K562 (cell line): Measurements from ENCODE around the gene NDUFB10. TPM values are rescaled to one million over a fixed set of nuclear protein-coding genes. Genes with fewer than 3 reads are reported as not detected.

Experiments used
- ATAC-seq: fragments of 200-7000 bp; cut with Tn5 transposase; 3 replicates; pipeline ENCODE4 v1.9.1; 2020; ENCODE audit warnings: moderate library complexity
- BruUV-seq: library from RNA; stranded (reverse); fragments of 400-500 nt; replicated peaks from 2 replicates; lab custom pipeline; 2021; lab: Mats Ljungman, UMichigan
- CTCF ChIA-PET: fragments of 300-600 bp; formaldehyde crosslinking; extraction: SDS; loops from one replicate; lab custom pipeline; 2021; ENCODE audit warnings: low intra/inter-chr PET ratio; lab: Yijun Ruan, JAX
- POLR2A ChIA-PET: fragments of 300-600, 350-650 bp; sonication (Branson Sonifier 250); formaldehyde crosslinking; extraction: SDS; loops from one replicate; lab custom pipeline; 2021; ENCODE audit warnings: antibody characterized with exemption, inconsistent platforms; lab: Yijun Ruan, JAX
- DNase-seq, 4 experiments: peaks; one replicate each; pipeline versions ENCODE4 v3.0.0 to v3.0.0-alpha.2; 2011 to 2018; ENCODE audit warnings: low spot score in 3 of 4, mixed read lengths in 3 of 4; ENCODE audit errors: extremely low read depth in 1 of 4
- FAIRE-seq: peaks from 2 replicates; lab custom pipeline; 2011; peaks lifted over from hg19 to GRCh38; lab: Jason Lieb, UNC
- H2AFZ ChIP-seq: 2 replicates; pipeline ENCODE4 v1.6.0; 2011; ENCODE audit warnings: low read depth, low read length, control low read depth, inconsistent platforms
- H3K27ac ChIP-seq: fragments of 200-600 bp; 3 replicates; pipeline ENCODE4 v1.8.0; 2011; ENCODE audit warnings: low read depth, mild to moderate bottlenecking, control low read depth, inconsistent platforms, low read length, moderate library complexity, mixed read lengths; ENCODE audit errors: extremely low read depth
- H3K27me3 ChIP-seq, 2 experiments: fragments of 300-600 bp in 1 of 2; 2 replicates in 1 of 2; 3 replicates in 1 of 2; pipeline versions ENCODE4 v1.6.0 to v1.8.0; 2011; ENCODE audit warnings: inconsistent platforms in 2 of 2, low read length in 2 of 2, mild to moderate bottlenecking in 1 of 2, mixed read lengths in 1 of 2, moderate library complexity in 1 of 2; ENCODE audit not compliant: control insufficient read depth in 2 of 2, insufficient read depth in 2 of 2
- H3K36me3 ChIP-seq: fragments of 300-600 bp; 3 replicates; pipeline ENCODE4 v1.8.0; 2011; ENCODE audit warnings: mild to moderate bottlenecking, low read length, inconsistent platforms; ENCODE audit not compliant: control insufficient read depth, insufficient read depth
- H3K4me1 ChIP-seq, 2 experiments: fragments of 200-600 bp in 1 of 2; replicated peaks in 1 of 2; 2 replicates in 1 of 2; 3 replicates in 1 of 2; pipeline versions ENCODE4 v1.5.1 to v1.8.0; 2011; ENCODE audit warnings: inconsistent platforms in 2 of 2, low read length in 2 of 2, mild to moderate bottlenecking in 1 of 2, mixed read lengths in 1 of 2, moderate library complexity in 1 of 2; ENCODE audit not compliant: control insufficient read depth in 2 of 2, insufficient read depth in 2 of 2
- H3K4me2 ChIP-seq: 2 replicates; pipeline ENCODE4 v1.6.1; 2011; ENCODE audit warnings: low read length, control low read depth, inconsistent platforms, mixed read lengths; ENCODE audit not compliant: insufficient read depth
- H3K4me3 ChIP-seq: fragments of 200-600 bp; sonication (generic), shearing (Covaris generic); 2 replicates; pipeline ENCODE4 v1.5.1; 2016; ENCODE audit warnings: control low read depth, inconsistent platforms
- H3K79me2 ChIP-seq: fragments of 200-600 bp; 3 replicates; pipeline ENCODE4 v1.8.0; 2011; ENCODE audit warnings: low read length, inconsistent platforms; ENCODE audit not compliant: control insufficient read depth, insufficient read depth
- H3K9ac ChIP-seq, 2 experiments: 2 replicates each; pipeline versions ENCODE4 v1.6.0 to v1.6.1; 2011; ENCODE audit warnings: low read depth in 2 of 2, low read length in 2 of 2, control low read depth in 1 of 2, inconsistent platforms in 1 of 2, mild to moderate bottlenecking in 1 of 2, mixed read lengths in 1 of 2; ENCODE audit not compliant: insufficient read depth in 1 of 2
- H3K9me1 ChIP-seq: one replicate; pipeline ENCODE4 v1.6.0; 2011; ENCODE audit warnings: inconsistent platforms, mild to moderate bottlenecking, low read length, moderate library complexity; ENCODE audit not compliant: control insufficient read depth, insufficient read depth
- H3K9me3 ChIP-seq: replicated peaks from 2 replicates; pipeline ENCODE4 v1.5.1; 2011; ENCODE audit warnings: low read depth, low read length, inconsistent platforms; ENCODE audit not compliant: control insufficient read depth, insufficient read depth
- H4K20me1 ChIP-seq: replicated peaks from 2 replicates; pipeline ENCODE4 v1.6.1; 2011; ENCODE audit warnings: low read length, inconsistent platforms, mixed read lengths; ENCODE audit not compliant: control insufficient read depth, insufficient read depth
- C11orf30 ChIP-seq: fragments of 450-650 bp; IDR thresholded peaks from 2 replicates; pipeline ENCODE4 v1.6.1; 2016; ENCODE audit warnings: low read depth, mild to moderate bottlenecking
- DPF2 ChIP-seq: fragments of 450-650 bp; IDR thresholded peaks from 2 replicates; pipeline ENCODE4 v1.6.1; 2016
- EP400 ChIP-seq: fragments of 450-650 bp; IDR thresholded peaks from 2 replicates; pipeline ENCODE4 v1.6.1; 2017; ENCODE audit warnings: antibody characterized with exemption, mild to moderate bottlenecking, moderate library complexity
- ESRRA ChIP-seq: fragments of 450-650 bp; IDR thresholded peaks from 2 replicates; pipeline ENCODE4 v1.6.1; 2014; ENCODE audit warnings: low read depth, mild to moderate bottlenecking, moderate library complexity, borderline replicate concordance
- HMBOX1 ChIP-seq: sonication (generic); IDR thresholded peaks from 2 replicates; pipeline ENCODE4 v1.6.1; 2016
- HNRNPLL ChIP-seq: fragments of 200-400 bp; formaldehyde crosslinking; IDR thresholded peaks from 2 replicates; pipeline ENCODE4 v1.6.1; 2017; ENCODE audit warnings: low read length, low read depth, mild to moderate bottlenecking; ENCODE audit not compliant: poor library complexity, severe bottlenecking
- JUND ChIP-seq, 2 experiments: IDR thresholded peaks; 2 replicates in 1 of 2; 3 replicates in 1 of 2; pipeline ENCODE4 v1.6.1; 2011; ENCODE audit warnings: borderline replicate concordance in 2 of 2, low read depth in 2 of 2, low read length in 2 of 2, improper control_type of control experiment in 1 of 2, missing biosample characterization in 1 of 2, missing genetic modification characterization in 1 of 2, missing genetic modification reagents in 1 of 2
- MAFG ChIP-seq: fragments of 450-650 bp; conservative IDR thresholded peaks from 2 replicates; pipeline ENCODE4 v1.6.1; 2016; ENCODE audit warnings: missing genetic modification characterization, missing compliant biosample characterization
- MNT ChIP-seq, 2 experiments: fragments of 450-650 bp; conservative IDR thresholded peaks; 2 replicates each; pipeline ENCODE4 v1.6.1; 2017; ENCODE audit warnings: mild to moderate bottlenecking in 2 of 2, moderate library complexity in 2 of 2
- NFE2 ChIP-seq: IDR thresholded peaks from 2 replicates; pipeline ENCODE4 v1.6.1; 2014; ENCODE audit warnings: antibody characterized with exemption, low read depth
- NONO ChIP-seq, 2 experiments: fragments of 200-400 bp in 1 of 2; fragments of 450-650 bp in 1 of 2; formaldehyde crosslinking in 1 of 2; IDR thresholded peaks; 2 replicates each; pipeline ENCODE4 v1.6.1; 2017; ENCODE audit warnings: low read depth in 2 of 2, mild to moderate bottlenecking in 2 of 2, moderate library complexity in 2 of 2, low read length in 1 of 2
- RAD21 ChIP-seq, 2 experiments: fragments of 250-450 bp in 1 of 2; fragments of 450-650 bp in 1 of 2; sonication (Bioruptor Pico) in 1 of 2; formaldehyde crosslinking in 1 of 2; IDR thresholded peaks in 1 of 2; conservative IDR thresholded peaks in 1 of 2; 2 replicates each; pipeline versions ENCODE4 v1.4.0 to v1.8.0; 2020 to 2022; ENCODE audit warnings: mild to moderate bottlenecking in 2 of 2, moderate library complexity in 1 of 2
- RCOR1 ChIP-seq, 2 experiments: IDR thresholded peaks; 2 replicates each; pipeline ENCODE4 v1.6.1; 2012; ENCODE audit warnings: low read depth in 2 of 2, low read length in 2 of 2, borderline replicate concordance in 1 of 2, improper control_type of control experiment in 1 of 2
- ZNF316 ChIP-seq: fragments of 450-650 bp; IDR thresholded peaks from 2 replicates; pipeline ENCODE4 v1.6.1; 2016
- ZNF696 ChIP-seq: fragments of 250-450 bp; sonication (Bioruptor Pico); conservative IDR thresholded peaks from 2 replicates; pipeline ENCODE4 v1.4.0; 2020; ENCODE audit warnings: mild to moderate bottlenecking, moderate library complexity
- WGBS: fragments of 100-300 bp; shearing (Covaris generic); methylation state at CpG from one replicate; pipeline ENCODE4 v1.1.6; 2016; ENCODE audit warnings: low coverage, mixed read lengths; ENCODE audit not compliant: insufficient coverage; ENCODE audit errors: missing lambda C conversion rate; 5-methylcytosine and 5-hydroxymethylcytosine counted together
- in situ Hi-C: fragments of 300-500 bp; cut with MboI; formaldehyde crosslinking; loops from 4 replicates; pipeline ENCODE4 v1.15.0; 2018; ENCODE audit warnings: inconsistent platforms, mixed read lengths
- intact Hi-C: fragments of 100-400 bp; cut with micrococcal nuclease; formaldehyde crosslinking; loops from 2 replicates; pipeline ENCODE4 v1.14.2; 2022
- polyA plus RNA-seq, 8 experiments: library from polyadenylated mRNA; depleted of rRNA in 4 of 8; stranded (reverse) in 5 of 8; unstranded in 3 of 8; fragments of >200 nt; fragmentation: Nextera tagmentation in 2 of 8; fragmentation: Illumina TruSeq in 1 of 8; extraction: Ambion mirVana in 2 of 8; extraction: Trizol in 1 of 8; gene quantifications; 2 replicates each; pipeline versions ENCODE4 v1.2.1 to v1.2.3, GENCODE V29; 2011 to 2014; ENCODE audit warnings: inconsistent platforms in 1 of 8, missing spikeins in 1 of 8
- total RNA-seq, 7 experiments: library from RNA; depleted of rRNA in 6 of 7; stranded (reverse); fragments of >200 nt in 6 of 7; fragmentation: Illumina TruSeq in 2 of 7; extraction: Trizol in 2 of 7; gene quantifications; 2 replicates each; pipeline versions ENCODE4 v1.2.1 to v1.2.3, GENCODE V29; 2011 to 2021; ENCODE audit warnings: low replicate concordance in 1 of 7
- TF ChIP-seq, protein P1 (sequence below), 2 experiments: fragments of 450-650 bp in 1 of 2; sonication (generic) in 1 of 2; formaldehyde crosslinking in 1 of 2; IDR thresholded peaks in 1 of 2; conservative IDR thresholded peaks in 1 of 2; 2 replicates each; pipeline versions ENCODE4 v1.6.1 to v1.8.1; 2016 to 2023; ENCODE audit warnings: mild to moderate bottlenecking in 2 of 2, moderate library complexity in 2 of 2, inconsistent platforms in 1 of 2, missing genetic modification reagents in 1 of 2

The NDUFB10 gene
- total and polyA plus RNA-seq, 9 of the 15 experiments (the other 6 are each of a cell fraction or from before 2014, with no cell fraction given), result 69.3 to 527 (median 161) TPM

- Histone ChIP-seq H3K4me3 (peak overlapping the region; percentile 78), H4K20me1 (peaks cover 7% of the 10 kb centered on the region), H2AFZ (peak overlapping the region; percentile 75), H3K27ac (peak overlapping the region; percentile 51), H3K36me3 (peaks cover 34% of the 10 kb centered on the region; the same call in 2 of the 3 replicates), H3K9ac (peak overlapping the region; percentile 63 to 91), H3K79me2 (peaks cover 20% of the 10 kb centered on the region), H3K27me3 (no peaks in the 10 kb centered on the region), H3K4me2 (peak overlapping the region; percentile 84), H3K9me1 (peaks cover 8% of the 10 kb centered on the region), H3K4me1 (peaks cover 29 to 75% of the 10 kb centered on the region in 2 experiments), H3K9me3 (no peaks in the 10 kb centered on the region)
- DNase-seq (peak; percentile 38 to 85 (median 58)), ATAC-seq (peak; percentile 34), FAIRE-seq (peak; percentile 59)
- in situ Hi-C loops, result no loop called here
- ChIA-PET POLR2A (interaction anchor here (1.0 to 1.5 kb wide), 5 partner anchors 21 to 212 kb away, joined by 3 to 6 read pairs (median 4); partner anchors contain the start of genes EME2, MRPS34 and RPS2), CTCF (no interaction called here)
- TSS peak; percentile 77 for BruUV-seq
- 8% methylated on average over 17 of the region's 17 CpGs for WGBS
- intact Hi-C loops, result loop anchor here (2.0 kb wide), 1 partner anchor 23 kb away; the partner anchor contains the start of gene RPS2
- 0 out of 4 replicates have a peak, but pooled peaks of 1 of the 2 experiments have one; percentile 15 for TF ChIP-seq NONO (IDR thresholded peaks at IDR 0.05; ENCODE audit: low read depth in 2 of 2, low read length in 1 of 2)
- peak; percentile 11; the same call in 1 of the 2 replicates for TF ChIP-seq ESRRA
- TF ChIP-seq C11orf30, result peak; percentile 93
- TF ChIP-seq MNT (conservative IDR thresholded peaks at IDR 0.05), result peak in 1 of 2 experiments; percentile 57; a peak in 1 of 4 replicates
- TF ChIP-seq RCOR1 (IDR thresholded peaks at IDR 0.05; ENCODE audit: borderline replicate concordance in 1 of 2, low read depth in 2 of 2, low read length in 2 of 2), result peak in 1 of 2 experiments; percentile 85; a peak in 2 of 4 replicates
- TF ChIP-seq, protein P1, sequence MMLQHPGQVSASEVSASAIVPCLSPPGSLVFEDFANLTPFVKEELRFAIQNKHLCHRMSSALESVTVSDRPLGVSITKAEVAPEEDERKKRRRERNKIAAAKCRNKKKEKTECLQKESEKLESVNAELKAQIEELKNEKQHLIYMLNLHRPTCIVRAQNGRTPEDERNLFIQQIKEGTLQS (IDR thresholded peaks at IDR 0.05), result peak; percentile 62; the same call in 1 of the 2 replicates
- TF ChIP-seq, protein P1 (CRISPR knock-in tag; conservative IDR thresholded peaks at IDR 0.05), result peak; percentile 32; the same call in 1 of the 2 replicates
- peak; percentile 48; the same call in 1 of the 2 replicates for TF ChIP-seq EP400
- TF ChIP-seq NFE2, result peak; percentile 96
- 0 out of 2 replicates have a peak, but pooled peaks have one; percentile 27 for TF ChIP-seq HMBOX1
- peak; percentile 84 for TF ChIP-seq JUND (IDR thresholded peaks at IDR 0.05; ENCODE audit: borderline replicate concordance, low read depth, low read length)
- peak; percentile 86; the same call in 1 of the 3 replicates for TF ChIP-seq JUND (tag; IDR thresholded peaks at IDR 0.05; ENCODE audit: borderline replicate concordance, low read depth, low read length)
- peak; percentile 76 for TF ChIP-seq MAFG (tag)
- peak; percentile 66 for TF ChIP-seq DPF2
- no peak for TF ChIP-seq ZNF696
- no peak for TF ChIP-seq RAD21 (CRISPR knock-in tag; conservative IDR thresholded peaks at IDR 0.05 in 1 of 2, IDR thresholded peaks at IDR 0.05 in 1 of 2)
- peak; percentile 92 for TF ChIP-seq ZNF316
- no peak for TF ChIP-seq HNRNPLL
Observed at GRCh38 chr16:1942047-1942809, 17.1 kb upstream of the NDUFB10 start.
